NCI-H526 treated with DMSO at 0.1 percent for 48 hours (cell line): ENCODE data around the gene MTG1.
"Not testable (repeated sequence)": the region's sequence is repeated elsewhere in the genome, so short reads cannot be mapped to it uniquely, and the experiment has no call there.

Source experiments
- DNase-seq: peaks from one replicate; lab custom pipeline; 2025; lab: John Stamatoyannopoulos, UW

MTG1 gene

DNA sequence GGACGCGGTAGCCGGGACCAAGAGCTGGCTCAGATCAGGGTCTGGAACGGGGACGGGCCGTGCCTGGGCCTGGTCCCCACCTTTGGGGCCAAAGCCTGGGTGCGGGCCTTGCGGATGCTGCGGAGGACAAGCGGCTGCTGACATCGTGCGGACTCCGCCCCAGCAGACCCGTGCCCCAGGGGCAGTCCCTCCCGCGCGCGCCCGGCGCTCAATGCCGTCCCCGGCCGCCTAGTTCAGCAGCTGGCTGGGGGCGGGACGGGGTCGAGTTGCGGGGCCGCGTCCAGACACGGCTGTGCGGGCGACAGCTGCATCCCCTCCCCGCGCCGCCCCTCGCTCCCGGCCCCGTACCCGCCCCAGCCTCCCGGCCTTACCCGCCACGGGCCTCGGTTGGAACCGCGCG, 30.1 kb downstream of the MTG1 start:
- DNase-seq = not testable (repeated sequence)

DNA sequence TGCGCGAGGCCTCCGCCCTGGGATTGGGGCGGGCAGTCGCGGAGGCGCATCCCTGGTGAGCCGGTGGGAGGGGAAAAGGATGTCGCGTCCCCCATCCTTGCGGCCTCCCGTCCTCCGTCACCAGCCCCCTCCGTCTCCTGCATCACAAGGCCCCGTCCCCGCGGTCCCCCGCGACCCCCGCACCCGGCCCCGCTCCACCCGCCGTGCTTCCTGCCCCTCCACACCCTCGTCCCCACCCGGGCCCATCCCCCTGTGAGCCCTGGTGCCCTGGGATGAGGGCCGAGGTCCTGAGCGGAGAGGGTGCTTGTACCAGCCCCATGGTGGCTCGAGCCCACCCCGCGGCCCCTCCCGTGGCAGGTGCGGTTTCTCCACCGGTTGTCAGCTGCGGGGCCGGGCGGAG, 30.6 kb downstream of the MTG1 start, which contains the start of gene SPRN:
Gene SPRN (minus strand): TSS at position 25 of the 400 bp plus-strand sequence. CDS start 944 bp downstream, outside the sequence.
- not testable (repeated sequence) for DNase-seq

DNA sequence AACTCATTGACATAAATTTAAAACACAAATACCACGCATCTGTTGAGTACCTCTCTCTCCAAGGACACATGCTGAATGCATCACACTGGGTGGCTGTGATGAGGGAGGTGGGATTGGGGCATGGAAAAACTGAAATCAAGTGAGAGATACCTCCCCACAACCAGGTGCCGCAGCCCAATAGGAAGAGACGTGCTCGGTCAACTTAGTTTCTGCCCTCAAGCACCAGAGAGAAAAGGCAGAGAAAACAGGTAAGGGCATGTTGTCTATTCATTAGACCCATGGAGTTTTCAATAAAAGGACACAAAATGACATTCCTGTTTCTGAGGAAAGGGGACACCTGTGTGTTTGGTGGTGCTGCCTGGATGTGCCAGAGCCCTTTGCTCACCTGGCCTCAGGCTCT, 35.6 kb downstream of the MTG1 start:
- not testable (repeated sequence) for DNase-seq

DNA sequence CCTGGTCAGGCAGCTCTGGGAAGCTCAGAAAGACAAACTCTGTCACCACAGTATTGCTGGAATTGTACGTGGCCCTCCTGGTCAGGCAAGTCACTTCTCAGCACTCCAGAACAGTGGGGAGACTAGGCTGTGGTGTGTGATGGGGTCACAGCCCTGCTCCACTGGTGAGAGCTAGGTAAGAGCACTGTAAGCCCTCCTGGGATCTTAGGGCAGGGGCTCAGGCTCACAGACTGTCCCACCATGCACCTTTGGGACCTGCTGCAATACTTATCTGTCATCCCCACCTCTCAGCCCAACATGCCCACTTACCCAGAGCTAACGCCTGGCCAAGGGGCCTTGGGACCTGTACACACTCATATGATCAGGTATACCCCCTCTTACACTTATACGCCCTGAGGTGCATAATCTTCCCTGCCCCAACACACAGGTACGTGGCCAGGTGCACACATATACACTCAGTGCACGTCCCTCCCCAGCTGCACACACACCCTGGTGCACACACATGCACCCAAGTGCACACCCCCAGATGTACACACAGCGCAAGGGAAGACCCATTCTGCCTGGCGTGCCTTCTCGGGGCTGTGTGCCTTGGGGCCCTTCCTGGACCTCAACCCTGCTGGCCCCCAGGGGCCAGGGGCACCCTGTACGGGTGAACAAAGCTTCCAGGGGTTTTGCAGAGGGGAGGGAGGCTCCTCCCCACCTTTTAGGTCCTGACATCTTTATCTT, 38.1 kb downstream of the MTG1 start:
- DNase-seq = not testable (repeated sequence)

DNA sequence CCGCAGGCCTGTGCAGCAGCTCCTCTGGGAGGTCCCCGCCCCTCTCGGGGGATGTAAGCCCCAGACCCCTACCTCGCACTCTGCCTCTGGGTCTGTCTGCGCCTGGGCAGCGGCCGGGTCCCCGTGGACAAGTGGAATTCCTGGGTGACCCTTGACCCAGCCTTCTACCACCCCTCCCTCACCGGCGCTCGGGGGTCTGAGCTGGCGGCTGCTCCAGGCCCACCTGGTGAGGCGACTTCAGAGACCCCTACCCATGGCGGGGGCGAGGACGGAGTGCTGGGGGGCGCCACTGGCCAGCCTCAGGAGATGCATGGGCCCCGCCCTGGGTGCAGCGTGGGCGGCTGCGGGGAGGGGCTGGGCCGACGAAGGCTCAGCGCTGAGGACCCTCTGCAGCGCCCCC, 38.8 kb downstream of the MTG1 start:
- not testable (repeated sequence) for DNase-seq

DNA sequence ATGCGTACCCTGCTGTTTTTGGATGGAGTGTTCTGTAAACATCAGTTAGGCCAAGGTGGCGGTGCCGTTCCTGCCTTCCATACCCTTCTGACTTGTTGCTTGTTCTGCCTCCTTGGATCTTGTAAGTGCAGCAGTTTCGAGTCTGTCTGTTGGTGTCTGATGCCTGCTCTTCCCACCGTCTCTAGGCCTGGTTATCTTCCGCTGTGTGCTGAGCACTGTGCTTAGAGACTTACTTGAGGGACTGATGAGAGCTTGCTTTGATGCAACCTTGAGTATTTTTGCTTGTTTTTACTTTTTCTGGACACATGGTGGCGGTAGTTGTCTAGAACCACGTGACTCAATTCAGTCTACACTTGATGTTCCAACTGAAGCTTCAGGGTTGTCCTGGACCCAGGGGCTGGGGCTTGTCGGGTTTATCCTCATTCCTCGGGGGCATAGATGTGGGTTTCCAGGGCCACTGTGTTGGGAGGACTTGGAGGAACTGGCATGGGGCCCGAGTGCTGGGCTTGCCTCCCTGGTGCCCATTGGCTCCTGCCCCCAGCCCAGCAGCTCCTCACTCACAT, 44.8 kb downstream of the MTG1 start:
- DNase-seq = no peak

DNA sequence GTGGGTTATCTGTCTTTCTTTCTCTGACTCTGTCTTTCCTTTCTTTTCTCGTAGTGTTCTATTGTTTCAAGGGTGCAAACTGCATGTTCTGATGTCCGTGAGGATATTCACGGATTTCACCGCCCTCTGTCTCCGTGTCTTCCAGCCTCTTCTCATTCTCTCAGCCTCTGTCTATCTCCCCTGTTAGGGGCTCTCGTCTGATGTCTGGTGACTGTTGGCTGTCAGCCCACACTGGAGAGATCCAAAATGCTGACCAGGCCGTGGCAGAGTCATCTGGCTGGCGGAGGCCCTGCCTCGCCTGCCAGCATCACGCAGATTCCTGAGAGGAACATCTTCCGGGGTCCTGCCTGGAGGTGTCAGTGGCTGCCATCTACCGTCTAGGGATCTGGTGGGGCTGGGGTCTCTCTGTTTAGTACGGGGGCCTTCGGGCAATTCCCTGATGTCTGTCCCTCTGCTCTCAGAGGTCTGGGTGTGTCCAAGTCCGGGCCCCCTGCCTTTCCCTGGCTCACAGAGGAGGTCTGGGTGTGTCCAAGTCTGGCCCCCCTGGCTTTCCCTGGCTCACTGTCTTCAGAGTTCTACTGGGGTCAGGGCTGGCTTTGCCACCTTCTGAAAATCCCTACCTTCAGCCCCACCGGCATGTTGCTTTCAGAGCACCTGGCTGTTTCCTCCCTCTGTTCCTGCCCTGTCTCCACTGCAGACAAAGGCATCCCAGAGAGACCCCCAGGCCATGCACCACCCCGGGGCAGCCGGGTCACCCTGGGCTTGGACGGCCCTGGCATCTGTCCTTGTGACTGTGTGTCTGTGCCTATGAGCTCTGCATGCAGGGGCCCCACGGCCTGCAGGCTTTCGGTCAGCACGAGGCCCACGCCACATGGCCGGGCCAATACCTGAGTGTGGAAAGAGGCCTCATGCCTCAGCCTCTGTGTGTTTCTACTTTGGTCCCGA, 45.8 kb downstream of the MTG1 start:
- no peak for DNase-seq

DNA sequence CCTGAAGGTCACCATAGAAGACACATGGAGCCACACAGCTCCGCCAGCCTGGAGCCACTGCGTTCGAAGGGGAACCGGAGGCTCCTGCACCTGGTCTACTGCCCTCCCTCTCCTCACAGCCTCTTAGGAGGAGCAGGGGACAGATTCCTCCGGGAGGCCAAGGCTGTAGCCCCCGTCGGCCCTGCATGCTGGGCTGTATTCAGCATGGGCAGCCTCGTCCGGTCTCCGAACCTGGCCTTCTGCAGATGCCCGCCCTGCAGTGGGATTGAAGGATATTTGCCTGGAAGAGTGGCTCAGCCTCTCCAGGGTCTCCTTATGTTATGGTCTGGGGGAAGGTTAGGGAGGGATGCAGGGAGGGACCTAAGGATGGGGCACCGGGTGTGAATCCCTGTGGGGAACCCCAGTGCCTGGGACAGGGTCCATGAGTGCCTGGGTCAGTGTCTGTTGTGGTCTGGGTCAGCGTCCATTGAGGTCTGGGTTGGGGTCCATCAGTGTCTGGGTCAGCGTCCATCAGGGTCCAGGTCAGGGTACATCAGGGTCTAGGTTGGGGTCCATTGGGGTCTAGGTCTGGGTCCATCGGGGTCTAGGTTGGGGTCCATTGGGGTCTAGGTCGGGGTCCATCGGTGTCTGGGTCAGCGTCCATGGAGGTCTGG, 46.8 kb downstream of the MTG1 start:
- DNase-seq = no peak

DNA sequence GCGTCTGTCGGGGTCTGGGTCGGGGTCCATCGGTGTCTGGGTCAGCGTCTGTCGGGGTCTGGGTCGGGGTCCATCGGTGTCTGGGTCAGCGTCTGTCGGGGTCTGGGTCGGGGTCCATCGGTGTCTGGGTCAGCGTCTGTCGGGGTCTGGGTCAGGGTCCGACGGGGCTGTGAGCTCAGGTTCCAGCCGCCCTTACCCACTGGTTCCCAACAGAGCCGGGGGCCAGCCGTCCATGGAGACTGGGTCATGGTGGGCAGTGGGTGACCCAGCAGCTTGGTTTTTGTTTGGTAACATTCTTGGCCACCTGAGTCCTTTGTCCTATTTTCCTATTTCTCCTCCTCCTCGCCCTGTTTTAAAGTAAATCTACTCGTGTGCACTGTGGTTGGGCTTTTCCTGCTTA, 47.4 kb downstream of the MTG1 start:
- not testable (repeated sequence) for DNase-seq

DNA sequence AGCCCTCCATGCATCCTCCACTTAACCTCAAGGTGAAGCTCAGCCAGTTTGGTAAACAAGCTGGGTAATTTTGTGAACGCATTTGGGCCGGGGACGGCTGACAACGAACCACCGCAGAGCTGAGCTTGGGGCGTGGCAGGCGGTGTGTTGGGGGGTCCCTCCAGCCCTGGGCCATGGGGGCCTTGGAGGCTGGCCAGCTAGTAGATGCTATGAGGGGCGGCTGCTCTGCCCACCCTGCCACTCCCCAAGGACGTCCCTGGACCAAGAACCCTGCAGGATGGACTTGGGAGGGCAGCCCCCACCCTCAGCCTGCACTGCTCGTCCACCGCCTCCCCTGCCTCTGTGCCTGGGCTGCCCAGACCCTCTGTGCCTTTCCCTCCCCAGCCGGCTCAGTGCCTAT, 47.8 kb downstream of the MTG1 start:
- DNase-seq = no peak

DNA sequence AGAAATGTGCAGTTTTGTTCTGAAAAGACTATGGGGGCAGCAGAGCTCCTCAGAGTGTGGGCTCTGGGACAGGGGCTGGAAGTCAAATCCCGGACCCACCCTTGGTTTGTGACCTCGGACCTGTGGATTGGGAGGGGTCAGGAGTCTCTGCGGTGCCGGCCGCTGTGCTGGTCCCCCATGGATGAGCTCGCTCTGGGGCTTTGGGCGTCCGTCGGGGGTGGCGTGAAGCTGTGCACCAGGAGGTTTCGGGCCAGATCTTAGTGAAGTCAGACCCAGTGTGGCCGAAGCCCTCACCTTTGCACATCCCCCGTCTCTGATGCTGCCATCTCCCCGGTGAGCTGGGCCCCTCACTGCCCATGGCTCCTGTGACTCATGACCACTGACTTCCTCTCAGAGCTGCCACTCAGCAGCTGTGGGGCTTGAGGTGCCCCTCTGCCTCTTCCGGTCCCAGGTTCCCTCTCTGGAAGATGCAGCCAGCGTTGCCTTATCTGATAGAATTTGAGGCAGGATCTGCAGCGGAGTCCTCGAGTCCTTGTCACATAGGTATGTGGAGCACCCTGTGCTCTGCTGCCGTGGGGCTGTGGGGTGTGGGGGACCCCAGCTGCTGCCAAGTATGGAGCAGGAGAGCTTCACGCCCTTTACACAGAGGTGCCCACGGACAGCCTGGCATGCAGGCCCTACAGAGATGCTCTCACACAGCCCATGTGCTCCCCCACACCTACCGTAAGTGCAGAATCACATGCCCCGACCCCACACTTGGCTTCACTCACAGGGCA, 48.4 kb downstream of the MTG1 start:
- DNase-seq = no peak

DNA sequence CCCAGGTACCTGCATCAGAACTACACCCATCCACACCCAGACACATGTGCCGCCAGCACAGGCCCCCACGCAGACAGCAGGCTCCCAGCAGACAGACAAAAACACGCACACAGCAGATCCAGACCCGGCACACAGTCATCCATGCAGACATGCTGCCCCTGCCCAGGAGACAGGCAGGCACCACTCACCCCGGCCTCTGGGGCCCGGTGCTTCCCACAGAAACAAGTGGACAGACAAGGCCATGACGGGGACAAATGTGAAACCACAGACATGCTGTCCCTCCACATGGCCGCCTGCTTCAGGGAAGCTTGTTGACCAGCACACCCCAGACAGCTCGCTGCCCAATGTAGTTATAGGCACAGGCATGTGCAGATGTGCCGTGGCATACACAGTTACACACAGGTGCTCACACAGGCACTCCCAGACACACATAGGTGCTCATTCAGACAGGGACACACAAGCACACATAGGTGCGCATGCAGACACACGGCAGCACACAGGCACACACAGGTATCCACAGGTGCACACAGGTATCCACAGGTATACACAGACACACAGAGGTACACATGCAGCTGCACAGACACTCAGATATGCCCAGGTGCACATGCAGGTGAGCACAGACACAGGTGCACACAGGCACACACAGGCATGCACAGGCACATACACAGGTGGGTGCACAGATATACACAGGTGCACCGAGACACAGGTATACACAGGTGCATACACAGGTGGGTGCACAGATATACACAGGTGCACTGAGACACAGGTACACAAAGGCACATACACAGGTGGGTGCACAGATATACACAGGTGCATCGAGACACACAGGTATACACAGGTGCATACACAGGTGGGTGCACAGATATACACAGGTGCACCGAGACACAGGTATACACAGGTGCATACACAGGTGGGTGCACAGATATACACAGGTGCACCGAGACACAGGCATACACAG, 49.3 kb downstream of the MTG1 start:
- DNase-seq = no peak

DNA sequence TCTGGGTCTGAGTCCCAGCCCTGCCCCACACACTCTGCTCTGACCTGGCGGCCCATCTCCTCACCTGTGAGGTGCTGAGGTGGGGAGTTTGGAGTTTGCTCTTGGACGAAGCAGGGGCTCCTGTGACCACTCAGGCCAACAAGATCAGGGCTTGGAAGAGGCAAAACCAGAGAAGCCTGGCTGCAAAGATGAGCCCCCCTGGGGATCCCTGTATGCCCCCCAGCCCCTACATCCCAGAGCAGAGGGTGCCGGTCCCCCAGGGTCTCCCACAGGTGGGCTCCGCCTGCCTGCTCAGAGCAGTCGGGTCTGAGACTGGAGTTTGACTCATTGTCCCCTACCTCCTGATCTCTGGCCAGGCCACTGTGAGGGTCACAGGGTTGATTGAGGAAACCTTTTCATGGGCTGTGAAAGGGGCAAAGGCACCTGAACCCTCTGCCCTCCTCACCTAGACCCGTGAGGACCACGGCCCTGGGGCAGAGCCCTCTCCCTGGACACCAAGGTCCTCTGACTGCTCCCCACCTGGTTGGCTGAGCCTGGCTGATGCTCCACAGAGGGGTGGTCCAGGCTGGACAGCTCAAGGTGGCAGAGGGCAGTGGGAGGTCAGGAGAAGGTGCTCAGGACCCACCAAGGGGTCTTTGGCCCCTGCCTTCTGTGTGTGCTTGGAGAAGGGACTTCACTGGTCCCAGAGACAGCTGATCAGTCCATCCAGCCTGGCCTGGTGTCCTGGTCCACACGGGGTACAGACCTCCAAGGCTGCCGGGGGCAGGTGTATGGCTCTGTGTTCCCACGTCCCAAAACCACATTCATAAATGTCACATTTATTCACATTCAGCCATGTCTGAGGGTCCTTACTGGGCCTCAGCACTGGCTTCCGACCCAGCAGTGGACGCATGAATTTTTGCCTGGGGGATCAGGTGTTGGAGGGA, 50.6 kb downstream of the MTG1 start:
- DNase-seq = no peak

DNA sequence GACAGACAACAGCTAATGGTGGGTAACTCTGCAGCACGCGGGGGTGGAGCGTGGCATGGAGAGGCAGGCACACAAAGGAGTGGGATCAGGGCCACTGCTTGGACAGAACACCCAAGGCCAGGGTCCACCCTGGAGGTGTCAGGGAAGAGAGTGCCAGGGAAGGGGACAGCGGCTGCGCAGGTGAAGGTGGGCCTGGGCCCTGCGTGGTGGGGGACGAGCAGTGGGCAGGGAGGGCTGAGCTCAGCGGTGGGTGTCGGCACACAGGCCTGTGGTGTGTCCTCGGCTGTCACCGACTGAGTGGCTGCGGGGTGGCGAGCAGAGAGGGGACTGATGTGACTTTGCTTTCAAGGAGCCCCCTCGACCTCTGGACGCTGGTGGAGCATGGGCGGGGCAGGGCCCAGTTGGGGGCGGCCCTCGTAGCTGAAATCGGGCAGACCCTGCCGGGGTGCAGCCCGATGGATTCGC, 51.3 kb downstream of the MTG1 start:
- no peak for DNase-seq

DNA sequence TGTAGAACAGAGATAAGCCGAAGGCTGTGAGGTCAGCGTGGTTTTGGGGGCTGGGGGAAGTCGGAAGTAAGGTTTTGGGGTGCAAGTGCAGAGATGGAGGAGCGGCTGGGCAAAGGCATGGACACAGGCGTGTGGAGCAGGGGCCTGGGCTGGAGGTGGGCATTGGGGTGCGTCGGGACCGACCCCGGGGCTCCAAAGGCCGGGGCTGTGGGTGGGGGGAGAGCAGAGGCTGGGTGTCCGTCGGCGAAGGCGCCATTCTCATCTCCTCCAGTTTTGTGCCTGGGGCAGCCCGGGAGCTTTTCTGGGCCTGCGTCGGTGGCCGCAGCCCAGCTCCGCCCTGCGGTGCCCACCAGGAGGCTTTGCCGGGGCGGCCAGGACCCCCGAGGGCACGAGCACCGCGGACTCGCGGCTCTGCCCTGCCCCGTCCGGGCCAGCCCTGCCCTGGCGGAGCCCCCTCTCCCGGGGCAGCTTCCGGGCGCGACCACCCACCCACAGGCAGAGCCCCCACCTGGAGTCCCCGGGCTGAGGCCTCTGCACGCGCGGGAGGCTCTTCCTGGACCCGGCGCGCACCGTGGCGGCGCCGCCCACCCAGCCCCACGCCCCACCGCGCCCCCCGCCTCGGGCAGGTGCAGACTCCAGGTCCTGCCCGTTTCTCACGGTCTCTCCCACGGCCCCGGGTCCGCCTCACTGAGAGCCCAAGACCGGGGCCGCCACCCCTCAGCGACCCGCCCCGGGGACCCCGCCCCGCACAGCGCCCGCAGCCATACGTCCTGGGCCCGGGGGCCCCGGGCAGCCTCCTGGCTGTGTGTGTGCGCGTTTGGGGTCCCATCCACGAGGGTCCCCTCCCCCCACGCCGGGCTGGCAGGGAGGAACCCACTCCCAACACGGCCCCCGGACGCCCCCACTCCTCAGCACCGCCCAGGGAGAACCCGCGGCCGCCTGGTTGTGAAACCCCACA, 52.1 kb downstream of the MTG1 start:
- no peak for DNase-seq

DNA sequence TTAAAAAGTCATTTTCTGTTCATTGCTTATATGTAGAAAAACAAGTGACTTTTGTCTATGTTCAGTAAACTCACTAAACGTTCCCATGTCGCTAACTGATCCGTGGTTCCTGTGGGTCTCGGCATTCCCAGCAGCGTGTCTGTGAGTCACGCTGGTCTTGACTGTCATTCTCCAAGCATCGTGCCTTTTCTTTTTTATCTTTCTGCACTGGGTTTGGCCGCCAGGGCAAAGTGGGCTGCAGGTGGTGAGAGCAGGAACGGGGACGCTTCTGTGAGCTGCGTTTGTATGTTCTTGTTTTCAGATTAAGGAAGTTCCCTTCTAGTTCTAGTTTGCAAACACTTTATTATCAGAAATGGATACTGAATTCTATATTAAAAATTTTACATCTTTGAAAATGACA, 53.0 kb downstream of the MTG1 start:
- DNase-seq = no peak

DNA sequence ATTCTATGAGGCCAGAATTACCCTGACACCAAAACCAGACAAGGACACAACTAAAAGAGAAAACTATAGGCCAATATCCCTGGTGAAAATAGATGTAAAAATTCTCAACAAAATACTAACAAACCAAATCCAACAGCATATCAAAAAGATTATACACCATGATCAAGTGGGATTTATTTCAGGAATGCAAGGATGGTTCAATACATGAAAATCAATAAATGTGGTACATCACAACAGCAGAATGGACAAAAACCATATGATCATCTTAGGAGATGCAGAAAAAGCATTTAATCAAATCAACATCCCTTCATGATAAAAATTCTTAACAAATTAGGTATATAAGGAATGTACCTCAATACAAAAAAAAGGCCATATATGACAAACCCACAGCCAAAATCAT, 54.2 kb downstream of the MTG1 start:
- DNase-seq = no peak

DNA sequence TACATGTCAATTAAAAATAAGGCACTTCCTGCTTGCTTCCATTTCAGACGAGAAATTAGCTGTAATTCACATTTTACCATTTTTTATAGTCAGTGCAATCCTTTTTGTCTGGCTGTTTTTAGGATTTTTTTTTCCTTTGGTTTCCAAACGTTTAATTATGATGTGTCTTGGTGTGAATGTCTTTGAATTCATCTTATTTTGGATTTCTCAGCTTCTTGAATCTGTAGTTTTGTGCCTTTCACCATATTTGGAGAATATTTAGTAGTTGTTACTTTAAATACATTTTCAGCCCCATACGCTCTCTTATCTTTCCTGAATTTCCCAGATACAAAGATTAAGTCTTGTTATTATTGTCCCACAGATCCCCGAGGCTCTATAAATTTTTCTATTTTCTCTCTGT, 57.4 kb downstream of the MTG1 start:
- DNase-seq = no peak
